Heart right ventricle (tissue), 16 donors: ENCODE measurements around the gene CDH23. TPM values are rescaled to one million over a fixed set of nuclear protein-coding genes. Genes with fewer than 3 reads are reported as not detected.

Experiments
- ATAC-seq, 8 donors: fragments of 200-7000 bp; cut with Tn5 transposase; one replicate each; pipeline ENCODE4 v1.9.1; 2020; ENCODE audit warnings: mild to moderate bottlenecking in 8 of 8, moderate library complexity in 8 of 8, moderate number of reproducible peaks in 1 of 8
- DNase-seq, 2 donors: peaks; one replicate each; pipeline ENCODE4 v3.0.0-alpha.2; 2020
- H3K27ac ChIP-seq, 10 donors: fragments of 200-600 bp; sonication (generic) in 2 of 10; one replicate each; pipeline versions ENCODE4 v1.5.0 to v1.8.0; 2020 to 2022; ENCODE audit warnings: mild to moderate bottlenecking in 3 of 10
- H3K27me3 ChIP-seq, 7 donors: fragments of 200-600 bp; one replicate each; pipeline ENCODE4 v1.8.0; 2021 to 2022; ENCODE audit warnings: mild to moderate bottlenecking in 2 of 7
- H3K36me3 ChIP-seq, 9 donors: fragments of 200-600 bp; sonication (generic) in 1 of 9; one replicate each; pipeline versions ENCODE4 v1.5.0 to v1.8.0; 2020 to 2022; ENCODE audit warnings: mild to moderate bottlenecking in 2 of 9
- H3K4me1 ChIP-seq, 9 donors: fragments of 200-600 bp; sonication (generic) in 1 of 9; one replicate each; pipeline versions ENCODE4 v1.5.0 to v1.8.0; 2020 to 2022; ENCODE audit warnings: mild to moderate bottlenecking in 4 of 9
- H3K4me3 ChIP-seq, 10 donors: fragments of 200-600 bp; sonication (generic) in 2 of 10; one replicate each; pipeline versions ENCODE4 v1.5.0 to v1.8.0; 2020 to 2022; ENCODE audit warnings: mild to moderate bottlenecking in 7 of 10, moderate library complexity in 2 of 10
- H3K9me3 ChIP-seq, 11 donors: fragments of 200-600 bp in 10 of 11; sonication (generic) in 2 of 11; one replicate each; pipeline versions ENCODE4 v1.5.0 to v1.8.0; 2013 to 2022; ENCODE audit warnings: mild to moderate bottlenecking in 2 of 11, control low read depth in 1 of 11, moderate library complexity in 1 of 11
- WGBS, 2 donors: extraction: QIAGEN DNeasy Blood & Tissue Kit; methylation state at CpG; one replicate each; pipeline ENCODE4 v1.1.7; 2013; ENCODE audit warnings: inconsistent platforms in 1 of 2; 5-methylcytosine and 5-hydroxymethylcytosine counted together
- intact Hi-C, 10 donors: fragments of 100-400 bp; cut with DNase I; formaldehyde crosslinking; loops; one replicate each; pipeline versions ENCODE4 v1.11.1 to v1.14.2; 2022
- polyA plus RNA-seq, 2 donors: library from polyadenylated mRNA; stranded (reverse); fragments of 200-250 nt; gene quantifications; one replicate each; pipeline ENCODE4 v1.2.3, GENCODE V29; 2013
- total RNA-seq, 10 donors: library from RNA; stranded (reverse); fragmentation: NEBNext Ultra II Directional in 3 of 10; extraction: Animal tissue kit (Norgen Biotek cat#: 25700) in 3 of 10; gene quantifications; one replicate each; pipeline versions ENCODE4 v1.2.1 to v1.2.4, GENCODE V29; 2021 to 2023
- TF ChIP-seq, protein P1 (sequence below), 9 donors: fragments of 200-600 bp; sonication (generic) in 2 of 9; IDR thresholded peaks; one replicate each; pipeline versions ENCODE4 v1.5.0 to v1.8.0; 2021 to 2022; ENCODE audit warnings: antibody characterized with exemption in 9 of 9, mild to moderate bottlenecking in 5 of 9, moderate library complexity in 1 of 9
- donor health status: Arrhythmogenic right ventricular cardiomyopathy.
- donor health status: ischemic (EF 13 %, LVEDD 7.1; RV severe dilation, severe dysfunction).
- donor health status: healthy with polysubstance abuse.
- donor health status: DM: no; HTN: yes; CAD: no.
- donor health status: DM: no; HTN: no; CAD: no.
- donor health status: ischemic (EF 25% LVEDD 6.9; RV normal size, moderate dysfunction).
- donor health status: ischemic (EF 25% LVEDD 5.7; RV mildly dilated, moderate dysfunction).
- donor health status: healthy.
- donor health status: DM: yes; HTN: yes; CAD: no.
- donor health status: Ischemic cardiomyopathy.
- donor health status: ischemic (EF 35%, LVEDD 5.7; RV mildly dilated, moderate dysfunction).
- donor health status: nonischemic (EF 11% LVEDD 7.7; RV severe dilation, severe dysfunction).
- donor health status: DM: yes; HTN: yes; CAD: no.
- donor health status: PGD.
- donor health status: ischemic (EF 29% LVEDD 5.4; RV normal size, mild dysfunction).
- donor health status: nonischemic (EF 23%, LVEDD 6.1; RV moderate dilation, normal function).

The CDH23 gene
- total and polyA plus RNA-seq, 12 donors = 1.1 to 7.7 (median 4.6) TPM

DNA sequence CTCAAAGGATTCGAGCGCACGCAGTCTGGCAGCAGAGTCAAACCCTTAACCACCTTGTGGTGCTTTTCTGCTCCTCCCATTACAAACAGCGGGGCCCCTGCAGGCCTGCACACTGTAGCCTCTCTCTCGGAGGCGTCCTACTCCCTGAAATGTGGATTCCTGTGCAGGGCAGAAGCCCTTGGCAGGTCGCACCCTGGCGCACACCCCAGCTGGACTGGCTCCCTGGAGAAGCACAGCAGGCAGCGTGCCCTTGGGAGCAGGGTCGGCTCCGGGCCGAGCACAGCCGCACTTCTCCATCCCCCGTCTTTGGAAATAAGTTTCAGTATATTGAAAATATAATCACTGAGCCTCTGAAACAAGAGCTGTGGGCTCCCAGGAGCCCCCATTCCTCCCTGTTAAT, 178.7 kb downstream of the CDH23 start:
- Histone ChIP-seq H3K36me3 (peaks cover 0 to 10% (median 0%) of the 10 kb centered on the region in 9 donors), H3K9me3 (no peaks in the 10 kb centered on the region), H3K27me3 (no peaks in the 10 kb centered on the region), H3K4me1 (peaks cover 0 to 10% (median 0%) of the 10 kb centered on the region in 9 donors), H3K4me3 (no peak overlapping the region), H3K27ac (no peak overlapping the region)
- DNase-seq = peak; percentile 33 to 74
- ATAC-seq = peak; percentile 61 to 88 (median 78)
- 71 to 72% methylated on average over 14 of the region's 14 CpGs for WGBS, 2 donors
- TF ChIP-seq, protein P1, sequence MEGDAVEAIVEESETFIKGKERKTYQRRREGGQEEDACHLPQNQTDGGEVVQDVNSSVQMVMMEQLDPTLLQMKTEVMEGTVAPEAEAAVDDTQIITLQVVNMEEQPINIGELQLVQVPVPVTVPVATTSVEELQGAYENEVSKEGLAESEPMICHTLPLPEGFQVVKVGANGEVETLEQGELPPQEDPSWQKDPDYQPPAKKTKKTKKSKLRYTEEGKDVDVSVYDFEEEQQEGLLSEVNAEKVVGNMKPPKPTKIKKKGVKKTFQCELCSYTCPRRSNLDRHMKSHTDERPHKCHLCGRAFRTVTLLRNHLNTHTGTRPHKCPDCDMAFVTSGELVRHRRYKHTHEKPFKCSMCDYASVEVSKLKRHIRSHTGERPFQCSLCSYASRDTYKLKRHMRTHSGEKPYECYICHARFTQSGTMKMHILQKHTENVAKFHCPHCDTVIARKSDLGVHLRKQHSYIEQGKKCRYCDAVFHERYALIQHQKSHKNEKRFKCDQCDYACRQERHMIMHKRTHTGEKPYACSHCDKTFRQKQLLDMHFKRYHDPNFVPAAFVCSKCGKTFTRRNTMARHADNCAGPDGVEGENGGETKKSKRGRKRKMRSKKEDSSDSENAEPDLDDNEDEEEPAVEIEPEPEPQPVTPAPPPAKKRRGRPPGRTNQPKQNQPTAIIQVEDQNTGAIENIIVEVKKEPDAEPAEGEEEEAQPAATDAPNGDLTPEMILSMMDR (IDR thresholded peaks at IDR 0.05) = no peak
- intact Hi-C loops = loop anchor here in 1 of 10 donors (10.0 kb wide), 1 partner anchor 261 kb away; the partner anchor contains the start of gene SLC29A3

DNA sequence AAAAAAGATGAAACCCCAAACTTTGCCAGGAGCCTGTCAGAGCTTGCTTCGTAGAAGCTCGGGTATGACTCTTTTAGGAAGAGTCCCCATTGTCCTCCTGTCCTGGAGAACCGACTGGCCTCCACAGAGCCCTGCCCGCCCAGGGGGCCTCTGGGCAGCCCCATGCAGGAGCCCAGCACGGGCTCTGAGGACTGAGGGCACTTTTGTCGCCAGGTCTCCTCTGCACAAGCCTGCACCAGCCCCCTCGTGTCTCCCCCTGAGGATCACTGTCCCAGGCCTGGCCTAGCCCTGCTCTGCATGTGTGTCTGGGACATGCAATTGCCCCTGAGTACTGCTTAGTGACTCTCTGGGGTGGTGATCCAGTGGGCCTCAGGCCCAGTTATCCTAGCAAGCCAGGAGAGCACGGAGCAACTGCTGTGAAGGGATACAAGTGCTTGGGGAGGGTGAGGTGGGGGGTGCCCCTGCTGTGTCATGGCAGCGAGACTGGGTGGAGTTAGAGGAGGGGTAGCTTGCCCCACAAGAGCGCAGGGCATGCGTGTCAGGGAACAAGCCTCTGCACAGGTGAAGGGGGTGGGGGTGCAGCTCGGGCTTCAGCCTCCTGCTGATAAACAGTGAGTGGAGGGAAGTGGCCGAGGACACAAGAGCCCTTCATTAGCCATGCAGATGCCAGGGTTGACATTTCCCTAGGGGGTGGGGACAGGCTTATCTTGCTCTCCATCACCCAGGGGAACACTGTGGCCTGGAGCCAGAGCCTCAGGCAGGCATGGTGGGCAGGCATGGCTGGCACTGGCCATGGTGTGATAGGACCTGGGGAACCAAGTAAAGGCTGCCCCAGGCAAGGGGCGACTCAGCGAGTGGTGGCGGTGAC, 179.4 kb downstream of the CDH23 start:
- no peaks in the 10 kb centered on the region for H3K9me3 ChIP-seq
- H3K36me3 ChIP-seq = peaks cover 0 to 4% (median 0%) of the 10 kb centered on the region in 9 donors
- H3K4me1 ChIP-seq = peaks cover 0 to 10% (median 0%) of the 10 kb centered on the region in 9 donors
- WGBS, 2 donors = 77 to 84% methylated on average over 16 of the region's 16 CpGs
- no peak overlapping the region for H3K27ac ChIP-seq
- no peak overlapping the region for H3K4me3 ChIP-seq
- H3K27me3 ChIP-seq = no peaks in the 10 kb centered on the region
- ATAC-seq (peak in 3 of 8 donors; percentile 19 to 41 (median 20)), DNase-seq (no peak)
- TF ChIP-seq, protein P1 (IDR thresholded peaks at IDR 0.05) = no peak
- intact Hi-C loops = loop anchor here in 1 of 10 donors (10.0 kb wide), 1 partner anchor 261 kb away; the partner anchor contains the start of gene SLC29A3

DNA sequence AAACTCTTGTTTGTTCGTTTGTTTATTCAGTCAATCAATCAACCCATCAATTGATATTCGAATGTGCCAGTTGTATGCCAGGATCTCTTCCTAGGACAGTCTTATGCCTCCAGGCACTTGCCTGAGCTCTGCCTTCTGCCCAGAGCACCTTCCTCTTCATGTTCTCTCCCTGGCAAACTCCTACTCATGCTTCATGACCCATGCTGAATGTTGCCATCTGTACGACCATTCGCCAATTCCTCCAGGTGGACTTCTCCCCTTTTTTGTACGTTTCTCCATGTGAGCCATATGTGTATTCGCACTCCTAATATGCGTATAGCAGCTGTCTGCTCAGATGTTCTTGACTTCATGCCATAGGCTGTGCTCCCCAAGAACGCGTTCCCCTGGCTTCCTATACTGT, 180.1 kb downstream of the CDH23 start:
- intact Hi-C loops = loop anchor here in 1 of 10 donors (10.0 kb wide), 1 partner anchor 262 kb away; the partner anchor contains the start of gene SLC29A3
- WGBS, 2 donors = 96% methylated on average over 9 of the region's 9 CpGs
- Histone ChIP-seq H3K4me3 (no peak overlapping the region), H3K9me3 (no peaks in the 10 kb centered on the region), H3K4me1 (peaks cover 0 to 10% (median 0%) of the 10 kb centered on the region in 9 donors), H3K27ac (no peak overlapping the region), H3K36me3 (peaks cover 0 to 3% (median 0%) of the 10 kb centered on the region in 9 donors), H3K27me3 (peaks cover 0 to under 1% (median 0%) of the 10 kb centered on the region in 7 donors)
- ATAC-seq (no peak), DNase-seq (no peak)
- TF ChIP-seq, protein P1 (IDR thresholded peaks at IDR 0.05) = no peak

DNA sequence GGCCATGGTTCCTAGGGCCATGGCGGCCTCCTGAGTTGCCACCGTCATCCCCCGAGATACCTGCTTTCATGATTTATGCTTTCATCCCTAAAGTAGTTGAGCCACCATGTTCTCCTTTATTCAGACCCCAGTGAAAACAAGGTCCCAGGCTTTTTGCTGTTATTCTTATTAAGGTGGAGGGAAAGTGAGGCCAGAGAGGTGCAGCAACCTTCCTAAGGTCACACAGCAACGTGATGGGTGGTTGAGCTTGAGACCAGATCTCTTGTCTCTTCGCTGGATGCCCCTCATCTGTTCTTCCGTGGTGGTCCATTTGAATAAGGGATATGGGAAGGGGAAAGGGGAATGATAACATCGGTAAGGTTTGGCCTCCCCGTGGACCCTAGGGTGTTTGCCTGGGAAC, 180.6 kb downstream of the CDH23 start:
- 88 to 95% methylated on average over 8 of the region's 8 CpGs for WGBS, 2 donors
- Histone ChIP-seq H3K4me1 (peaks cover 0 to 10% (median 0%) of the 10 kb centered on the region in 9 donors), H3K4me3 (no peak overlapping the region), H3K27me3 (peaks cover 0 to 5% (median 0%) of the 10 kb centered on the region in 7 donors), H3K9me3 (no peaks in the 10 kb centered on the region), H3K27ac (no peak overlapping the region), H3K36me3 (peaks cover 0 to 3% (median 0%) of the 10 kb centered on the region in 9 donors)
- intact Hi-C loops = loop anchor here in 1 of 10 donors (10.0 kb wide), 1 partner anchor 263 kb away; the partner anchor contains the start of gene SLC29A3
- ATAC-seq (no peak), DNase-seq (no peak)
- TF ChIP-seq, protein P1 (IDR thresholded peaks at IDR 0.05) = no peak
